Transverse colon (tissue), 4 donors: Measurements from ENCODE around the gene CEP162. TPM values are rescaled to one million over a fixed set of nuclear protein-coding genes. Genes with fewer than 3 reads are reported as not detected.

Source experiments
- DNase-seq: peaks from one replicate; pipeline ENCODE4 v3.0.0-alpha.2; 2019
- H3K27ac ChIP-seq, 4 donors: fragments of 200-600 bp; sonication (generic); 2 replicates each; pipeline ENCODE4 v1.5.1; 2016 to 2018; ENCODE audit warnings: inconsistent platforms in 4 of 4
- H3K27me3 ChIP-seq: fragments of 200-600 bp; sonication (generic); 2 replicates; pipeline ENCODE4 v1.5.1; 2017; ENCODE audit warnings: inconsistent platforms
- H3K36me3 ChIP-seq, 4 donors: fragments of 200-600 bp; sonication (generic); 2 replicates each; pipeline ENCODE4 v1.5.1; 2017 to 2019; ENCODE audit warnings: inconsistent platforms in 4 of 4
- H3K4me1 ChIP-seq, 4 donors: fragments of 200-600 bp; sonication (generic); 2 replicates each; pipeline ENCODE4 v1.5.1; 2017 to 2020; ENCODE audit warnings: inconsistent platforms in 4 of 4
- H3K4me3 ChIP-seq, 4 donors: fragments of 200-600 bp; sonication (generic); 1 replicate in 1 of 4; 2 replicates in 3 of 4; pipeline versions ENCODE4 v1.5.1 to v1.6.1; 2017 to 2019; ENCODE audit warnings: inconsistent platforms in 4 of 4
- H3K9me3 ChIP-seq, 2 donors: fragments of 200-600 bp; sonication (generic); 2 replicates each; pipeline ENCODE4 v1.5.1; 2017 to 2019; ENCODE audit warnings: inconsistent platforms in 2 of 2
- EP300 ChIP-seq: sonication (generic); formaldehyde crosslinking; IDR thresholded peaks from one replicate; pipeline ENCODE4 v1.6.1; 2017; ENCODE audit warnings: antibody characterized with exemption, low read depth
- POLR2A ChIP-seq: fragments of 450-650 bp; IDR thresholded peaks from one replicate; pipeline ENCODE4 v1.6.1; 2016; ENCODE audit warnings: antibody characterized with exemption, mild to moderate bottlenecking, moderate library complexity
- POLR2AphosphoS5 ChIP-seq, 3 donors: sonication (generic); formaldehyde crosslinking; IDR thresholded peaks; one replicate each; pipeline ENCODE4 v1.6.1; 2016; ENCODE audit warnings: antibody characterized with exemption in 3 of 3
- WGBS, 2 donors: methylation state at CpG; one replicate each; pipeline ENCODE4 v1.1.5; 2018; ENCODE audit warnings: low coverage in 1 of 2; 5-methylcytosine and 5-hydroxymethylcytosine counted together
- in situ Hi-C, 4 donors: fragments of 200-750 bp; cut with MboI; loops; one replicate each; pipeline versions ENCODE4 v1.15.0 to v1.15.1; 2017; ENCODE audit warnings: low sequenced_read_pairs in 3 of 4, low pct_ligation_motif_present in 1 of 4, low pct_unique_long_range_greater_than_20kb in 1 of 4
- intact Hi-C: fragments of 100-400 bp; cut with DNase I; formaldehyde crosslinking; loops from one replicate; pipeline ENCODE4 v1.15.1; 2023; ENCODE audit warnings: low total_unique reads
- total RNA-seq, 4 donors: library from RNA; depleted of rRNA; stranded (reverse); fragments of >200 nt; gene quantifications; one replicate each; pipeline ENCODE4 v1.1.0, GENCODE V29; 2016
- TF ChIP-seq, protein P1 (sequence below), 5 experiments: fragments of 200-600 bp in 3 of 5; fragments of 450-650 bp in 2 of 5; sonication (generic) in 3 of 5; IDR thresholded peaks; 1 replicate in 2 of 5; 2 replicates in 3 of 5; pipeline ENCODE4 v1.5.1; 2016 to 2017; ENCODE audit warnings: antibody characterized with exemption in 5 of 5, inconsistent platforms in 3 of 5, mild to moderate bottlenecking in 2 of 5, moderate library complexity in 1 of 5

The CEP162 gene
- 10 to 100 TPM in 2 of 4 donors, 1 to 10 TPM in 2; 8.2 to 45.0 (median 9.7) TPM for total RNA-seq

- peak; percentile 93 for DNase-seq
- peaks cover 0 to 16% (median 9%) of the 10 kb centered on the region in 4 donors for H3K4me1 ChIP-seq
- 0 to 1% methylated on average over 3 to 40 of the region's 40 CpGs for WGBS, 2 donors
- peaks cover 21% of the 10 kb centered on the region for H3K27me3 ChIP-seq
- no peaks in the 10 kb centered on the region for H3K36me3 ChIP-seq
- peak within 1 kb of the TSS; percentile 78 to 92 (median 87) for H3K27ac ChIP-seq
- TF ChIP-seq EP300 (no peak), POLR2A (no peak), POLR2AphosphoS5 (IDR thresholded peaks at IDR 0.05) (peak in 2 of 3 donors; percentile 2 to 24)
- TF ChIP-seq, protein P1, sequence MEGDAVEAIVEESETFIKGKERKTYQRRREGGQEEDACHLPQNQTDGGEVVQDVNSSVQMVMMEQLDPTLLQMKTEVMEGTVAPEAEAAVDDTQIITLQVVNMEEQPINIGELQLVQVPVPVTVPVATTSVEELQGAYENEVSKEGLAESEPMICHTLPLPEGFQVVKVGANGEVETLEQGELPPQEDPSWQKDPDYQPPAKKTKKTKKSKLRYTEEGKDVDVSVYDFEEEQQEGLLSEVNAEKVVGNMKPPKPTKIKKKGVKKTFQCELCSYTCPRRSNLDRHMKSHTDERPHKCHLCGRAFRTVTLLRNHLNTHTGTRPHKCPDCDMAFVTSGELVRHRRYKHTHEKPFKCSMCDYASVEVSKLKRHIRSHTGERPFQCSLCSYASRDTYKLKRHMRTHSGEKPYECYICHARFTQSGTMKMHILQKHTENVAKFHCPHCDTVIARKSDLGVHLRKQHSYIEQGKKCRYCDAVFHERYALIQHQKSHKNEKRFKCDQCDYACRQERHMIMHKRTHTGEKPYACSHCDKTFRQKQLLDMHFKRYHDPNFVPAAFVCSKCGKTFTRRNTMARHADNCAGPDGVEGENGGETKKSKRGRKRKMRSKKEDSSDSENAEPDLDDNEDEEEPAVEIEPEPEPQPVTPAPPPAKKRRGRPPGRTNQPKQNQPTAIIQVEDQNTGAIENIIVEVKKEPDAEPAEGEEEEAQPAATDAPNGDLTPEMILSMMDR (IDR thresholded peaks at IDR 0.05): peak; percentile 62 to 89 (median 72)
- H3K4me3 ChIP-seq: peak within 1 kb of the TSS; percentile 60 to 78 (median 70)
- intact Hi-C loops: no loop called here
- in situ Hi-C loops: loop anchor here in 2 of 4 donors (10.0 to 25.0 kb wide), 2 partner anchors 340 to 343 kb away; no protein-coding TSS in a partner anchor
- H3K9me3 ChIP-seq: no peaks in the 10 kb centered on the region
These were observed at the start of gene CEP162 for GRCh38 chr6:84227434-84228197. Gene CEP162, minus strand, starts transcription at chr6:84227643. Its CDS starts 1,250 bp downstream, at chr6:84226393.

- no peak for DNase-seq
- no peak overlapping the region for H3K27ac ChIP-seq
- no peaks in the 10 kb centered on the region for H3K36me3 ChIP-seq
- in situ Hi-C loops (no loop called here), intact Hi-C loops (no loop called here)
- H3K4me1 ChIP-seq: no peaks in the 10 kb centered on the region
- no peaks in the 10 kb centered on the region for H3K27me3 ChIP-seq
- H3K4me3 ChIP-seq: no peak overlapping the region
- no peaks in the 10 kb centered on the region for H3K9me3 ChIP-seq
- WGBS, 2 donors: 56 to 77% methylated on average over 2 of the region's 2 CpGs
- TF ChIP-seq POLR2AphosphoS5 (IDR thresholded peaks at IDR 0.05): no peak
These were observed 47.4 kb upstream of the CEP162 start for GRCh38 chr6:84274856-84275255.

DNA sequence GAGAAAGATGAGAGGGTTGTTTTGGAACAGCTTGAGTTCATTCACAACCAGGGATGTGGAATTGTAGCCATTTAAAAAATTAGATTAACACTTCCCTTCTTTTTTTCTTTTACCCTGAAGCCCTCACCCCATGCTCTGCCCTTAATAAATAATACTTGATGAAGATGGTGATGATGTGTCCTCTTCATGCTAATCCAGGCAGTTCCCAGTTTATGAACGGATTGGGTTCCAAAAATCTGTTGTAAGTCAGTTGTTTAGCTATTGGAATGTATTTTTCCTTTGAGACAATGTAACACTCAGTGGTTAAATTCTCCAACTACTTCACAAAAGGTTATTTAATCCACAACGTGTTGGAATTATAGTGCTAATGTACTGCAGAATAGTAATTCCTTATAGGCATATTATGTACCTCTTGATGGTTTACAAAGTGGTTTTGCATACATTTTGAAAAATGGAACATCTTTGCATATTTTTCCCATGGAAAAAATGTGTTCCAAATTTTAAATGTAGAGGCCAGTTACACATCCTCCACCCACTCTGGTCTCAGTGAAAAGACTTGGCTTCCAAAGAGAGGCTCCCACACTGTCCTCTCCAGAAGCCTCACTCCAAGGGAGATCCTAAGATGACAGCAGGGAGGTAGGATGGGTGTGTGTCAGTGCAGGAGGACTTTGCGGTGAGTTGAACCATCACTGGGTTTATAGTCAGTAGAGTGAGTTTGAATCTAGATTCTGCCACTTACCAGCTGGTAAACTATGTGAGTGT lies 45.8 kb upstream of the CEP162 start:
- H3K4me1 ChIP-seq: no peaks in the 10 kb centered on the region
- TF ChIP-seq POLR2AphosphoS5 (IDR thresholded peaks at IDR 0.05) (no peak), EP300 (no peak), POLR2A (no peak)
- TF ChIP-seq, protein P1 (IDR thresholded peaks at IDR 0.05): no peak
- no peaks in the 10 kb centered on the region for H3K36me3 ChIP-seq
- in situ Hi-C loops (no loop called here), intact Hi-C loops (no loop called here)
- no peak overlapping the region for H3K4me3 ChIP-seq
- no peak overlapping the region for H3K27ac ChIP-seq
- H3K9me3 ChIP-seq: no peaks in the 10 kb centered on the region
- 68 to 70% methylated on average over 3 of the region's 3 CpGs for WGBS, 2 donors
- no peaks in the 10 kb centered on the region for H3K27me3 ChIP-seq
- DNase-seq: no peak

DNA sequence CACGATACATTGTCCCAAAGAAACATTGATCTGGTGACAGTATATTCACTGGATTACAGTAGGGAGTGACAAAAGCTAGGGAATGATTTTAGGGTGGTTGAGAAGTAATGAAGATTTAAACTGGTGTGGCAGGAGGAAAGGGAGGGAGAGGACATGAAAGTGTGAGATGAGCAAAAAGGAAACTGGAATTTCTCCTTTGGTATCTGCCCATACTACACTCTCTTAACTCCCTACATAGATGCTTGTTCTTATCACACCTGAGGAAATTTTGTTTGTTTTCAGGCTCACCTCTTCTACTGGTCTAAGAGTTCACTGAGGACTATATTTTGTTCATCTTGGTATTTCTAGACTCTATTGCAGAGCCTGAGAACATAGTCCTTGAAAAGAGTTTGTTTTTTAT lies 44.9 kb upstream of the CEP162 start:
- intact Hi-C loops (no loop called here), in situ Hi-C loops (no loop called here)
- DNase-seq: no peak
- H3K27me3 ChIP-seq: no peaks in the 10 kb centered on the region
- H3K27ac ChIP-seq: no peak overlapping the region
- 50 to 80% methylated on average over 1 of the region's 1 CpG for WGBS, 2 donors
- no peaks in the 10 kb centered on the region for H3K4me1 ChIP-seq
- no peak overlapping the region for H3K4me3 ChIP-seq
- TF ChIP-seq, protein P1 (IDR thresholded peaks at IDR 0.05): no peak
- no peak for TF ChIP-seq POLR2AphosphoS5 (IDR thresholded peaks at IDR 0.05)
- no peak for TF ChIP-seq EP300
- no peak for TF ChIP-seq POLR2A
- H3K36me3 ChIP-seq: no peaks in the 10 kb centered on the region
- H3K9me3 ChIP-seq: no peaks in the 10 kb centered on the region
